ENCODE data around the gene PIGX.
"Not testable (repeated sequence)": the region's sequence is repeated elsewhere in the genome, so short reads cannot be mapped to it uniquely, and the experiment has no call there.

The PIGX gene

GRCh38 chr3:196712514-196713413 is 587 bp downstream of the PIGX start:
- no peak for DNase-seq (ENCODE audit: low read depth)
- no peak for TF ChIP-seq CTCF (IDR thresholded peaks at IDR 0.05; ENCODE audit: control insufficient read depth, insufficient read depth, low read depth, low read length, missing control alignments)
- H3K4me3 ChIP-seq (ENCODE audit: control insufficient read depth, low read depth, low read length): peak overlapping the region; percentile 92

- not testable (repeated sequence) for DNase-seq (ENCODE audit: low read depth); H3K4me3 ChIP-seq (ENCODE audit: control insufficient read depth, low read depth, low read length)
Observed at GRCh38 chr3:196717162-196717561, 5.0 kb downstream of the PIGX start.

GRCh38 chr3:196721097-196721496 is 8.9 kb downstream of the PIGX start:
- no peak for TF ChIP-seq CTCF (IDR thresholded peaks at IDR 0.05; ENCODE audit: control insufficient read depth, insufficient read depth, low read depth, low read length, missing control alignments)
- no peak for DNase-seq (ENCODE audit: low read depth)
- H3K4me3 ChIP-seq (ENCODE audit: control insufficient read depth, low read depth, low read length): no peak overlapping the region

DNA sequence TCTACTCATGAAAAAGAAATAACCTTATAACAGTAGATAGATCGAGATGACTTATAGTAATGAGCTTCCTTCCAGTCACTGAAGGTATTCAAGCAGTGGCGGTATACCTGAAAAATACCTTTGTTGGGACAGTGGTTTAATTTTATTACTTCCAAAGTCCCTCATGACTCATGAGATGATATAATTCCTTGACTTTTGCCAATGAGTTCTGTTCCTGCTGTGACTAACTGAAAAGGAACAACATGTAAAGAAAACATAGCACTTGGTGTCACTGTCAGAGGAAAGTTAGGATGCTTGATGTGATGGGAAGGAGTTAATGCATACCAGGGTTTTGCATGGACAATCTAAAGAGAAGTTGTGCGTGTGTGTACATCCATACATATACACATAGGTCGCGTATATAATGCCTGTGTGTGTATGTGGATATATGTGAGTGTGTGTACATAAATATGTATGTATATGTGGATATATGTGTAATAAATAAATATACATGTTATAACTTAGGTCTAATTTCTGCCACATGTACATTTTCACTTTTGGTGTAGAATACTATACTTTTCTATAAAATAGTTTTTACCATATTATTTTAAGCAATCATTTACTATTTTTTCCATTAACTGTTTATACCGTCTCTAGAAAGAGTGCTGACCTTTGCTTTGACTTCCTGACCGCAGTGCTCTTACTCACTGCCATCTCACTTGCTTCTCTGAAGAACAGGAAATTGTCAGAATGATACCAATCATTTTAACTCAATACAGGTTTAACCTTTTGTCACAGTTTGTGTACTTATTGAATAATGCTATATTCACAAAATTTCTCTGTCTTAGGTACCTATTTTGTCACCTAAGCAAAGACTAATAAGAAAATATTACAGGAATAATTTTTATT is 14.9 kb downstream of the PIGX start:
- no peak overlapping the region for H3K4me3 ChIP-seq (ENCODE audit: control insufficient read depth, low read depth, low read length)
- no peak for TF ChIP-seq CTCF (IDR thresholded peaks at IDR 0.05; ENCODE audit: control insufficient read depth, insufficient read depth, low read depth, low read length, missing control alignments)
- no peak for DNase-seq (ENCODE audit: low read depth)

- no peak for TF ChIP-seq CTCF (IDR thresholded peaks at IDR 0.05; ENCODE audit: control insufficient read depth, insufficient read depth, low read depth, low read length, missing control alignments)
- DNase-seq (ENCODE audit: low read depth): no peak
- H3K4me3 ChIP-seq (ENCODE audit: control insufficient read depth, low read depth, low read length): no peak overlapping the region
Observed at GRCh38 chr3:196735751-196736150, 23.6 kb downstream of the PIGX start.

GRCh38 chr3:196736670-196737374 is 24.6 kb downstream of the PIGX start:
- TF ChIP-seq CTCF (IDR thresholded peaks at IDR 0.05; ENCODE audit: control insufficient read depth, insufficient read depth, low read depth, low read length, missing control alignments): no peak
- no peak overlapping the region for H3K4me3 ChIP-seq (ENCODE audit: control insufficient read depth, low read depth, low read length)
- no peak for DNase-seq (ENCODE audit: low read depth)
